GM12864 (cell line): ENCODE data around the gene REXO1.

Source experiments
- DNase-seq: peaks from one replicate; pipeline ENCODE4 v3.0.0-alpha.2; 2011; ENCODE audit warnings: low read depth
- H3K4me3 ChIP-seq: 2 replicates; pipeline ENCODE4 v1.5.1; 2011; ENCODE audit warnings: mild to moderate bottlenecking, low read depth, low read length, control low read depth
- CTCF ChIP-seq: IDR thresholded peaks from 2 replicates; pipeline ENCODE4 v1.5.1; 2011; ENCODE audit warnings: low read depth, mild to moderate bottlenecking, moderate library complexity, low read length, control low read depth, inconsistent platforms; ENCODE audit errors: missing control alignments

REXO1 gene

GRCh38 chr19:1830978-1831377, 17.3 kb downstream of the REXO1 start:
- TF ChIP-seq CTCF = no peak
- no peak for DNase-seq
- no peak overlapping the region for H3K4me3 ChIP-seq

GRCh38 chr19:1830568-1830967, 17.7 kb downstream of the REXO1 start:
- TF ChIP-seq CTCF = no peak
- no peak overlapping the region for H3K4me3 ChIP-seq
- no peak for DNase-seq

- DNase-seq = no peak
- H3K4me3 ChIP-seq = no peak overlapping the region
- TF ChIP-seq CTCF = no peak
Observed at GRCh38 chr19:1829958-1830357, 18.3 kb downstream of the REXO1 start.

GRCh38 chr19:1828279-1829238, 19.7 kb downstream of the REXO1 start:
- no peak for TF ChIP-seq CTCF
- no peak overlapping the region for H3K4me3 ChIP-seq
- DNase-seq = no peak

- no peak for DNase-seq
- no peak for TF ChIP-seq CTCF
- H3K4me3 ChIP-seq = no peak overlapping the region
Observed at GRCh38 chr19:1827566-1828278, 20.6 kb downstream of the REXO1 start.

GRCh38 chr19:1826557-1827521, 21.4 kb downstream of the REXO1 start:
- no peak overlapping the region for H3K4me3 ChIP-seq
- TF ChIP-seq CTCF = no peak
- DNase-seq = no peak
